ENCODE measurements around the gene RUNDC3A.
A peak's percentile ranks its signal among the peaks of the same experiment; 100 is the strongest.

Gene RUNDC3A

DNA sequence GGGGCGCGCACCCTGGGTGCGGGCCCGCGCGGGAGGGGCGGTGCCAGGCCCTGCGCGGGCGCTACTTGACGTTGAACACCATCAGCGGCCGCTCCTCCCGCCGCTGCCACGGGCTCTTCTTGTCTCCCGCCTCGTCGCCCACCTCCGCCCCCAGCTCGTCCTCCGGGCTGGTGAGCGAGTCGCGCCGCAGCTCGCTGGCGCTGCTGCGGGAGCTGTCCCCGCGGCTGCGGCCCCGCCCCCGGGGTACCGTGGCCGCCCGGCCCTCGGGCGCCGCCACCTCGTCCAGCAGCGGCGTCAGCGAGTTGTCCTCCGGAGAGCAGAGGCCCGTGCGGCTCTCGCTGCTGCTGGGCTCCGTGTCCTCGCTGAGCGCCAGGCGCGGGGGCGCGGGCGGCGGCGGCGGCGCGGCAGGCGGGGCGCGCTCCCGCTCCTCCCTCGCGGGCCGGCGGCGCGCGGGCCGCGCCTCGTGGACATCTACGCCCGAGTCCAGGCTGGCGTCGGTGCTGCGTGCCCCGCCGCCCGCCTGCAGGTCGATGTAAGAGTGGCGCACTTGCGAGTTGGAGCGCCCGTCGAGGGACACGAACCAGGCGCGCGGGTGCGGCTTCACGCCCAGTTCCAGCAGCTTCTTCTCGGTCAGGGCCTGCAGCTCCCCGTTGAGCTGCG lies 45.4 kb downstream of the RUNDC3A start:
- Mint-ChIP-seq H3K27ac (no peak overlapping the region), H3K36me3 (peaks cover 37% of the 10 kb centered on the region), H3K4me1 (peaks cover 44% of the 10 kb centered on the region), H3K4me3 (peak overlapping the region; percentile 71), H3K27me3 (no peaks in the 10 kb centered on the region), H3K9me3 (no peaks in the 10 kb centered on the region)
- ATAC-seq, result peak; percentile 2

GRCh38 chr17:44354582-44355561 lies 46.5 kb downstream of the RUNDC3A start:
- peak overlapping the region; percentile 72 for H3K4me3 Mint-ChIP-seq

GRCh38 chr17:44355642-44356099 lies 47.3 kb downstream of the RUNDC3A start:
- no peak for ATAC-seq
- H3K4me3 Mint-ChIP-seq, result no peak overlapping the region
- peaks cover 31% of the 10 kb centered on the region for H3K4me1 Mint-ChIP-seq
- peaks cover 24% of the 10 kb centered on the region for H3K36me3 Mint-ChIP-seq
- no peak overlapping the region for H3K27ac Mint-ChIP-seq
- H3K9me3 Mint-ChIP-seq, result no peaks in the 10 kb centered on the region
- H3K27me3 Mint-ChIP-seq, result no peaks in the 10 kb centered on the region

More at GRCh38 chr17:44354582-44355561, 46.5 kb downstream of the RUNDC3A start:
- Mint-ChIP-seq H3K27ac (no peak overlapping the region), H3K9me3 (no peaks in the 10 kb centered on the region), H3K36me3 (peaks cover 31% of the 10 kb centered on the region), H3K4me1 (peaks cover 39% of the 10 kb centered on the region), H3K27me3 (no peaks in the 10 kb centered on the region)
- peak; percentile 68 for ATAC-seq

DNA sequence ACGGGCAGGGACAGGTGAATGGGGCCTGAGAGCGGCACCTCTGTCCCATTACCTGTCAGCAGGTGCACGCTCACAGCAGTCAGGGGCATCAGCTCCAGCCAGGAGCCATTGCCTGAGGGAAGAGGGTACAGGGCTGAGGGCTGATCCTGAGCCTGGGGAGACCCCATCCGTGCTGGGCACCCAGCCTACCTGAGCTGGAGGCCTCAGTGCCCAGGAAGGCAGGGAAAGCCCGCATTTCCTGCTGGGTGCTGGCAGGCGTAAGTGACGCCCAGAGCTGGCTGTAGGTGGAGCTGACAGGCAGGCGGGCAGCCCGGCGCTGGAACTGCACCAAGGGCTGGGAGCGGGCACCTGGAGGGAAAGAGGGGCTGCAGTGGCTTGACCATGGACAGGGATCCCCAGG lies 47.8 kb downstream of the RUNDC3A start:
- no peak overlapping the region for H3K4me3 Mint-ChIP-seq
- no peak overlapping the region for H3K27ac Mint-ChIP-seq

GRCh38 chr17:44358066-44358465 lies 49.7 kb downstream of the RUNDC3A start:
- Mint-ChIP-seq H3K27me3 (peaks cover 14% of the 10 kb centered on the region), H3K36me3 (peaks cover 2% of the 10 kb centered on the region), H3K27ac (no peak overlapping the region), H3K4me1 (peaks cover 11% of the 10 kb centered on the region), H3K9me3 (no peaks in the 10 kb centered on the region), H3K4me3 (no peak overlapping the region)
- no peak for ATAC-seq

More for the DNA sequence above, 47.8 kb downstream of the RUNDC3A start:
- H3K36me3 Mint-ChIP-seq, result peaks cover 19% of the 10 kb centered on the region
- ATAC-seq, result no peak
- no peaks in the 10 kb centered on the region for H3K9me3 Mint-ChIP-seq
- H3K27me3 Mint-ChIP-seq, result peaks cover under 1% of the 10 kb centered on the region
- peaks cover 28% of the 10 kb centered on the region for H3K4me1 Mint-ChIP-seq

- peaks cover 9% of the 10 kb centered on the region for H3K4me1 Mint-ChIP-seq
- no peak overlapping the region for H3K4me3 Mint-ChIP-seq
- H3K27ac Mint-ChIP-seq, result peak overlapping the region; percentile 17
- H3K9me3 Mint-ChIP-seq, result no peaks in the 10 kb centered on the region
- peaks cover 18% of the 10 kb centered on the region for H3K27me3 Mint-ChIP-seq
- H3K36me3 Mint-ChIP-seq, result no peaks in the 10 kb centered on the region
- ATAC-seq, result no peak
Observed at GRCh38 chr17:44359006-44359405, 50.6 kb downstream of the RUNDC3A start.

- no peaks in the 10 kb centered on the region for H3K9me3 Mint-ChIP-seq
- peaks cover 19% of the 10 kb centered on the region for H3K27me3 Mint-ChIP-seq
- peaks cover 9% of the 10 kb centered on the region for H3K4me1 Mint-ChIP-seq
- no peak overlapping the region for H3K4me3 Mint-ChIP-seq
- no peak for ATAC-seq
- H3K27ac Mint-ChIP-seq, result peak overlapping the region; percentile 17
- H3K36me3 Mint-ChIP-seq, result no peaks in the 10 kb centered on the region
Observed at GRCh38 chr17:44359458-44360143, 51.2 kb downstream of the RUNDC3A start.

GRCh38 chr17:44360144-44360533 lies 51.7 kb downstream of the RUNDC3A start:
- H3K4me3 Mint-ChIP-seq, result no peak overlapping the region
- no peak overlapping the region for H3K27ac Mint-ChIP-seq
- H3K27me3 Mint-ChIP-seq, result peaks cover 24% of the 10 kb centered on the region
- no peaks in the 10 kb centered on the region for H3K9me3 Mint-ChIP-seq
- ATAC-seq, result no peak
- H3K36me3 Mint-ChIP-seq, result no peaks in the 10 kb centered on the region
- peaks cover 9% of the 10 kb centered on the region for H3K4me1 Mint-ChIP-seq

- no peak overlapping the region for H3K4me3 Mint-ChIP-seq
- peaks cover 9% of the 10 kb centered on the region for H3K4me1 Mint-ChIP-seq
Observed at GRCh38 chr17:44360826-44361225, 52.4 kb downstream of the RUNDC3A start.

DNA sequence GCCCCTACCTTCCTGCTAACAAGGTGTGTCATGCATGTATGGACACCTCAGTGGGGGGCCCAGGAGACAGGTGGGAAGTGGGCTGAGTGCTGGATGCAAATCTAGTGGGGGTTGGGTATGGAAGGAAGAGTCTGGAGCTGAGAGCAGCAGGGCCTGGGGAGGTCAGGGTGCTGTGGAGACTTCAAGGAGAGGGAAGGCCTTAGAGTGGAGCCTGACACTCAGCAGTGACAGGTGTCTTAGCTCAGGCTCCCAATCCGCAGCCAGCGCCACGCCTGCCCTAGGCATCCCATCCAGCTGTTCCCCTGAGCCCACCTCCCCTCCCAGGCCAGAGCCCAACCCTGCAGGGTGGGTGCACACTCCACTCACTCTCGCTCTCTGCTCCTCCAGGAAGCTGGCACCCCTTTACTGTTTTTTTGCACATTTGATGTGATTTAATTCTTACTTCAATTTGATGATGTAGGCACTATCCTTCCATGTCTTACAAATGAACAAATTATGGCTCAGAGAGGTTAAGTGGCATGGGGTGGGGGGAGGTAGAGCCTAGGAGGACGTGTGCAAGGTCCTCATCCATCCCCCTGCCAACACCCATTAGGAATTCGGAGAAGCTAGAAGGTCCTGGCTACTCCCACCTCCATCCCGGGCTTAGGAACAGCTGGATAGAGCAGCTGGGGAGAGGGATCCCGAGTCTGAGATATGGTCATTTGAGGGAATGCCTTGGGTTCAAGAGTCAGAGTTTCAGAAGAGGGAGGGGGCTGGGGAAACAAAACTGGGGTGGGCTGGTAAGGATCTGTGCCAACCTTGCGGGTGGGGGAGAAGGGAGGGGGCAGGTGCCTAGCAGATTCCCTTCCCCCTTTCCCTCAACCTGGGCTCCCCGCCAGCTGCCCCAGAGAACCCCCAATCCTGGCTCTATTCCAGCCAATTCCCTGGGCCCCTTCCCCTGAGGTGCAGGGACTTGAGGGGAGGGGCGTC lies 53.2 kb downstream of the RUNDC3A start:
- H3K9me3 Mint-ChIP-seq, result no peaks in the 10 kb centered on the region
- H3K27ac Mint-ChIP-seq, result no peak overlapping the region
- no peak overlapping the region for H3K4me3 Mint-ChIP-seq
- peaks cover 32% of the 10 kb centered on the region for H3K27me3 Mint-ChIP-seq
- no peak for ATAC-seq
- peaks cover 9% of the 10 kb centered on the region for H3K4me1 Mint-ChIP-seq
- H3K36me3 Mint-ChIP-seq, result no peaks in the 10 kb centered on the region

More at GRCh38 chr17:44360826-44361225, 52.4 kb downstream of the RUNDC3A start:
- no peaks in the 10 kb centered on the region for H3K36me3 Mint-ChIP-seq
- H3K27ac Mint-ChIP-seq, result no peak overlapping the region
- peaks cover 25% of the 10 kb centered on the region for H3K27me3 Mint-ChIP-seq
- ATAC-seq, result no peak
- no peaks in the 10 kb centered on the region for H3K9me3 Mint-ChIP-seq

DNA sequence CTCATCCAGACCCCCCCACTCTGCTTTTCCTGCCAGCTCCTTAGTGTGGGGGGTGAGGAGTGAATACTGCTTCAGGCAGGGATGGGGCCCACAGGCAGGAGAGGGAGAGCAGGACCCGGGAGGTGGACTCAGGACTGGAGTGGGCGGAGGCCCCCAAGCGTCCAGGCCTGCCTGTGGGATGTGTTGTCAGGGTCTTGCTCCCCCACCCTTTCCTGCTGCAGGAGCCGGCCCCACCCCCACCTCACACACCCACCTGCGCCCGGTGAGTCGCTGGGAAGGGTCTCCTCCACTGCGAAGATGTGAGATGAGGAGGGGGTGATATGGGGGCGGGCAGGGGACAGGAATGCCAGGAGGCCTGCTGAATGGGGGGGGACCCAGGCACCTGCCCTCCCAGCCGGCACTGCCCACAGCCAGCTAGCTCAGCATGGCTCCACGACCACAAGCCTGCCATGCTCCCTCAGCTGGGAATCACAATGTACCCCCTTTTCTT lies 54.1 kb downstream of the RUNDC3A start:
- Mint-ChIP-seq H3K27me3 (peaks cover 40% of the 10 kb centered on the region), H3K27ac (no peak overlapping the region), H3K9me3 (no peaks in the 10 kb centered on the region), H3K4me1 (peaks cover 9% of the 10 kb centered on the region), H3K4me3 (peak overlapping the region; percentile 30), H3K36me3 (no peaks in the 10 kb centered on the region)
- ATAC-seq, result no peak

GRCh38 chr17:44362949-44363612 lies 54.7 kb downstream of the RUNDC3A start:
- Mint-ChIP-seq H3K27me3 (peaks cover 46% of the 10 kb centered on the region), H3K4me1 (peaks cover 9% of the 10 kb centered on the region), H3K27ac (no peak overlapping the region), H3K36me3 (no peaks in the 10 kb centered on the region), H3K4me3 (peak overlapping the region; percentile 69), H3K9me3 (no peaks in the 10 kb centered on the region)
- peak; percentile 46 for ATAC-seq

DNA sequence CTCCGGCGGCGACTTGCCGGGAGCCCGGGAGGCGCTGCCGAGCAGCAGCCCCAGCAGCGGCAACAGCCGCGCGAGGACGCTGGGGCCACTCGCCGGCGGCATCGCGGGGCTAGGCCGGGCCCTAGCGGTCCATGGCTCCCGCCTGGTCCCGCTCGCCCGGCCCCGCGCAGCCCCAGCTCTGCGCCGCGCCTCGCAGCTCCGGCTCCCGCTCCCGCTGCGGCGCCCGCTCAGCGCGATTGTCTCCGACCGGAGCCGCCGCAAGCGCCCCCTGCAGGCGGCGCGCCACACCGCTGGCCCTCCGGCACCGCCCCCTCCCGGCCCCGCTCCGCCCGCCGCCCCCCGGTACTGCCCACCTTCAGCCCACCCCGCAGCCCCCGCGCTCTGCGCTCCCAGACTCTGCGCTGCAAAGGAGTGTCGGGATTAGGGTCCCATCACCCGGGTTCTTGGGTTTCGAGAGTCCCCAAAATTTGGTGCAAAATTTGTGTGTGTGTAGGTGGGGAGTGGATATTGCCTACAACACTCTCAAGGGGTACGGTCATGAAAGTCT lies 55.3 kb downstream of the RUNDC3A start, which contains the start of gene FAM171A2:
FAM171A2 (minus strand) TSS at position 241 of the 547 bp plus-strand sequence; CDS start at position 102, 139 bp downstream.
- Mint-ChIP-seq H3K27me3 (peaks cover 52% of the 10 kb centered on the region), H3K27ac (no peak within 1 kb of the TSS), H3K4me1 (peaks cover 6% of the 10 kb centered on the region), H3K36me3 (no peaks in the 10 kb centered on the region), H3K4me3 (peak within 1 kb of the TSS; percentile 69), H3K9me3 (no peaks in the 10 kb centered on the region)
- peak; percentile 85 for ATAC-seq

All from stimulated activated memory B cell treated with anti-CD40 and anti-IgM and Interleukin-4, amounts not matched to agents 10 μg/mL and 1 μg/mL and 100 μg/mL, for 72 hours (primary cell).